ENCODE results near the gene BCS1L. TPM values are rescaled to one million over a fixed set of nuclear protein-coding genes. Genes with fewer than 3 reads are reported as not detected.
A peak's percentile ranks its signal among the peaks of the same experiment; 100 is the strongest.

Gene BCS1L
- total and polyA plus RNA-seq, 10 donors: 16.4 to 47.3 (median 32.9) TPM

DNA sequence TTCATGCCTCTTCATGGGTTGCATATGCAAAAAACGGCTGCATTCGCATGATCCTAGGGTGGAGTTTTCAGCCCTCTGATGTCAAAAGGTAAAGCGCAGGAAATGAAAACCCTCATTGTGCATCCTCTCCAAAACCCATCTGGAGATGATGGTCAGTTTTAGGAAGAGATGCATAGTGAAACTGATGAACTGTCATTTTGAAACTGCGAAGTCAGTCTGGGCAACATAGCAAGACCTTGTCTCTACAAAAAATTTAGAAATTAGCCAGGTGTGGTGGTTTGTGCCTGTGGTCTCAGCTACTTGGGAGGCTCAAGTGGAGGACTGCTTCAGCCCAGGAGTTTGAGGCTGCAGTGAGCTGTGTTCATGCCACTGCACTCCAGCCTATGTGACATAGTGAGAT is 48.6 kb downstream of the BCS1L start:
- Histone ChIP-seq H3K27me3 (replicated peaks in 1 of 7) (no peaks in the 10 kb centered on the region), H3K4me3 (no peak overlapping the region), H3K9me3 (no peaks in the 10 kb centered on the region), H3K36me3 (no peaks in the 10 kb centered on the region), H3K27ac (no peak overlapping the region), H3K4me1 (peaks cover 8 to 28% (median 15%) of the 10 kb centered on the region in 6 donors)
- TF ChIP-seq POLR2AphosphoS5 (IDR thresholded peaks at IDR 0.05): no peak
- WGBS, 5 donors: 67 to 89% (median 77%) methylated on average over 4 of the region's 4 CpGs
- DNase-seq: no peak
- intact Hi-C loops (cut with DNase I; ENCODE audit: low total_unique reads): no loop called here

DNA sequence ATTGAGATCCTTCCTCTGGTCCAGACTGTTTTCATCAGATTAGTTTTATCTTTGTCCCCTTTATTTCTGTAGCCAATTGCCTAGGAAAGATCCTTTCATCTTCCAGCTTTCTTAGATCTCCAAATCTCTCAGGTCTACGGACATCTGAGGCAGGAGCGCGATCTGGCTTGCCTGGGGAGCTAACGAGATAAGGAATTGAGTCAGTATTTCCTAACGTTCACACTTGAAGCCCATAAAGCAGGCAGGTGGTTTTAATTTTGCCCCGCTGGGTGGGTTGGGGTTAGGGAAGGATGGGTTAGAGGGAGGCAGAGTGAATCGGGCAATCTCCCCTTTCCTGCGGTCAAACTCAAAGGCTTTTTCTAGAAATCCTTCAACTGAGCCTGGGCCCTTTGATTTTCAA is 50.4 kb downstream of the BCS1L start:
- peak overlapping the region in 1 of 8 donors; percentile 95 for H3K27ac ChIP-seq
- no peaks in the 10 kb centered on the region for H3K9me3 ChIP-seq
- no peaks in the 10 kb centered on the region for H3K36me3 ChIP-seq
- H3K4me3 ChIP-seq: peak overlapping the region in 3 of 8 donors; percentile 83 to 91 (median 87)
- DNase-seq: no peak
- intact Hi-C loops (cut with DNase I; ENCODE audit: low total_unique reads): loop anchor here (5.0 kb wide), 1 partner anchor 137 kb away; no protein-coding TSS in a partner anchor
- peaks cover 9 to 46% (median 24%) of the 10 kb centered on the region in 6 donors for H3K4me1 ChIP-seq
- TF ChIP-seq POLR2AphosphoS5 (IDR thresholded peaks at IDR 0.05): no peak
- TF ChIP-seq, protein P1, sequence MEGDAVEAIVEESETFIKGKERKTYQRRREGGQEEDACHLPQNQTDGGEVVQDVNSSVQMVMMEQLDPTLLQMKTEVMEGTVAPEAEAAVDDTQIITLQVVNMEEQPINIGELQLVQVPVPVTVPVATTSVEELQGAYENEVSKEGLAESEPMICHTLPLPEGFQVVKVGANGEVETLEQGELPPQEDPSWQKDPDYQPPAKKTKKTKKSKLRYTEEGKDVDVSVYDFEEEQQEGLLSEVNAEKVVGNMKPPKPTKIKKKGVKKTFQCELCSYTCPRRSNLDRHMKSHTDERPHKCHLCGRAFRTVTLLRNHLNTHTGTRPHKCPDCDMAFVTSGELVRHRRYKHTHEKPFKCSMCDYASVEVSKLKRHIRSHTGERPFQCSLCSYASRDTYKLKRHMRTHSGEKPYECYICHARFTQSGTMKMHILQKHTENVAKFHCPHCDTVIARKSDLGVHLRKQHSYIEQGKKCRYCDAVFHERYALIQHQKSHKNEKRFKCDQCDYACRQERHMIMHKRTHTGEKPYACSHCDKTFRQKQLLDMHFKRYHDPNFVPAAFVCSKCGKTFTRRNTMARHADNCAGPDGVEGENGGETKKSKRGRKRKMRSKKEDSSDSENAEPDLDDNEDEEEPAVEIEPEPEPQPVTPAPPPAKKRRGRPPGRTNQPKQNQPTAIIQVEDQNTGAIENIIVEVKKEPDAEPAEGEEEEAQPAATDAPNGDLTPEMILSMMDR (IDR thresholded peaks at IDR 0.05 in 8 of 11, conservative IDR thresholded peaks at IDR 0.05 in 3 of 11): no peak
- TF ChIP-seq POLR2A (IDR thresholded peaks at IDR 0.05): no peak
- no peaks in the 10 kb centered on the region for H3K27me3 ChIP-seq (replicated peaks in 1 of 7)
- 81 to 89% (median 87%) methylated on average over 8 of the region's 8 CpGs for WGBS, 5 donors

DNA sequence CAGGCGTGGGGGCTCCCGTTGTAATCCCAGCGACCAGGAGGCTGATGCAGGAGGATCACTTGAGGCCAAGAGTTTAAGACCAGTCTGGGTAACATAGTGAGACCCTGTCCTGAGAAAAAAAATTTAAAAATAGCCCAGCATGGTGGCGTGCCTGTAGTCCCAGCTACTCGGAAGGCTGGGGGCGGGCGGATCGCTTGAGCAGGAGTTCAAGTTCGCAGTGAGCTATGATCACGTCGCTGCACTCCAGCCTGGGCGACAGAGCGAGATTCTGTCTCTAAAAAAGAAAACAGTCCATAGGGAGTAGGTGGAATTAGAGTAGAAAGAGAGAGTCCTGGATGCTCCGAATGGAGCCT is 50.8 kb downstream of the BCS1L start:
- Histone ChIP-seq H3K36me3 (peaks cover 0 to under 1% (median 0%) of the 10 kb centered on the region in 6 donors), H3K9me3 (no peaks in the 10 kb centered on the region), H3K27me3 (replicated peaks in 1 of 7) (no peaks in the 10 kb centered on the region), H3K4me1 (peaks cover 9 to 50% (median 26%) of the 10 kb centered on the region in 6 donors), H3K27ac (peak overlapping the region; percentile 85 to 95 (median 90)), H3K4me3 (peak overlapping the region in 7 of 8 donors; percentile 74 to 91 (median 87))
- 45 to 64% (median 55%) methylated on average over 14 of the region's 14 CpGs for WGBS, 5 donors
- intact Hi-C loops (cut with DNase I; ENCODE audit: low total_unique reads): loop anchor here (5.0 kb wide), 1 partner anchor 137 kb away; no protein-coding TSS in a partner anchor
- TF ChIP-seq, protein P1 (IDR thresholded peaks at IDR 0.05 in 8 of 11, conservative IDR thresholded peaks at IDR 0.05 in 3 of 11): no peak
- no peak for TF ChIP-seq POLR2AphosphoS5 (IDR thresholded peaks at IDR 0.05)
- no peak for DNase-seq

DNA sequence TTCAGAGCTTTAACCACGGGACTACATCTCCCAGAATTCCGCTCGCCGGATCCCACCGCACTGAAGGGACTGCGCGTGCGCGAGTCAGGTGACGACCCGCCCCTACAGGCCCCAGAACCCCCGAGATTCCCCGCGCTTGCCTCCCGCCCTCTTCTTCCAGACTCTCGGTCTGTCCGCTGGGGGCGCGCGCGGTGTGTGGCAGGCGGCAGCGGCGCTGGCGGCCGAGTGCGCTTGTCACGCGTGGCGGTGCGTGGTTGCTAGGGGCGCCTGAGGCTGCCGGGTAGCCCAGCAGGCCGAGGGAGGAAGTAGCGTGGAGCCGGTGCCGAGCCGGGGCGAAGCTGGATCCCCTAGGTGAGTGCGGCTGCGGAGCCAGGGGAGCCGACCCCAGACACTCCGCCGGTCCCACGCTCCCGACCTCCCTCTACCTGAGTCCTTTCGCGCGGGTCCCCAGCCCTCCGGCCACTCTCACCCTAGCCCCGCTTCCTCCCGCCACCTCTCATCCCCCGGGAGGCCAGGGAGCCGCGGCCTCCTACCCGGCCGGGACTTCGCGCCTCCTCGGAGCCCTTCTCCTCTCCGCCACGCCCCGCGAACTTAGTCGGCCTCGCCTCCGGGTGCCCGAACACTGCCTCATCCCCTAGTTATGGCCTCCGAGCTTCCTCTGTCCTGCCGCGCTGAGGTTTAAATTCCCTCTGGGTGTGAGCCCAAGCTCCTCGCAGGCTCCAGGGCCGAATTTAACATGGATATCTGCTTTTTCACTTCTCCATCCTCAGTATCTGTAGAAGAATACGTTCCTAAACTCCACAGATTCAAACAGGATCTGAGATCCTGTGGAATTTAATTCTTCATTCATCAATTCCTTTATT is 51.4 kb downstream of the BCS1L start, which contains the start of gene TTLL4:
TTLL4 (plus strand) TSS at position 149 of the 863 bp plus-strand sequence. CDS start 26,842 bp downstream, outside the sequence.
- intact Hi-C loops (cut with DNase I; ENCODE audit: low total_unique reads): loop anchor here (5.0 kb wide), 1 partner anchor 136 kb away; no protein-coding TSS in a partner anchor
- Histone ChIP-seq H3K27me3 (replicated peaks in 1 of 7) (no peaks in the 10 kb centered on the region), H3K4me3 (peak within 1 kb of the TSS; percentile 55 to 91 (median 87)), H3K36me3 (peaks cover 0 to 7% (median 0%) of the 10 kb centered on the region in 6 donors), H3K27ac (peak within 1 kb of the TSS; percentile 85 to 95 (median 90)), H3K4me1 (peaks cover 9 to 56% (median 28%) of the 10 kb centered on the region in 6 donors), H3K9me3 (no peaks in the 10 kb centered on the region)
- peak; percentile 100 for DNase-seq
- TF ChIP-seq, protein P1 (IDR thresholded peaks at IDR 0.05 in 8 of 11, conservative IDR thresholded peaks at IDR 0.05 in 3 of 11): peak; percentile 91 to 98 (median 97)
- TF ChIP-seq POLR2AphosphoS5 (IDR thresholded peaks at IDR 0.05) (peak; percentile 91 to 96 (median 95)), POLR2A (IDR thresholded peaks at IDR 0.05) (peak in 1 of 3 donors; percentile 33)
- 0 to 1% (median 1%) methylated on average over 25 to 74 of the region's 74 CpGs for WGBS, 5 donors

All from spleen (tissue), 11 donors.